Measurements from ENCODE around the gene C11orf68.

Gene C11orf68

DNA sequence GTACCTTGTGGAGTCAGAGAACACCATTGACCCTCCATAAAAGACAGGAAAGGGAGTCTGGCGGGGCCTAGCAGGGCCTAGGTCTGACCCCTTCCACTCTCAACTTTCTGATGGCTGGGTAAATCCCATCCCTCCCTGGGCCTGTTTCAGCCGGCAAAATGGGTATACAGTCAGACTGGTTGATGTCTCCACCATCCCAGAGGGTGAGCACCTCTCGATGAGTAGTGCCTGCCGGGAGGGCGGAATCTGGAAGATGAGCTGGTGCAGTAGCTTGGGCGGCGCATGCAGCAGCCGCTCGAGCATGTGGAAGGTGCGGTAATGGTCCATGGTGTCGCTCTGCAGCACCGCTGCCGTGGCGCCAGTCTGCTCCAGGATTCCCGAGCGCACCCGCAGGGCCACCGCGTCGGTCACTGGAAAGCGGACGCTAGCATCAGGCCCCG lies 31.1 kb downstream of the C11orf68 start:
- Histone ChIP-seq H2BK15ac (ENCODE audit: low read length) (peak overlapping the region; percentile 40), H2BK5ac (ENCODE audit: low read length) (peak overlapping the region; percentile 96), H3K23ac (ENCODE audit: low read depth, low read length, poor library complexity) (peak overlapping the region; percentile 99), H4K8ac (ENCODE audit: low read depth, low read length) (no peak overlapping the region), H3K27ac (replicated peaks; ENCODE audit: low read length) (peak overlapping the region; percentile 95), H3K9ac (ENCODE audit: low read depth, low read length, poor library complexity) (peak overlapping the region; percentile 95), H3K79me1 (ENCODE audit: low read depth, low read length) (peaks cover 3% of the 10 kb centered on the region), H2BK12ac (ENCODE audit: low read length) (no peak overlapping the region), H3K18ac (ENCODE audit: low read length) (peak overlapping the region; percentile 97), H3K36me3 (replicated peaks in 1 of 2; ENCODE audit: control insufficient read depth in 2 of 2, insufficient read depth in 2 of 2, low read length in 2 of 2) (peaks cover 28 to 42% of the 10 kb centered on the region in 2 donors), H4K91ac (ENCODE audit: low read depth, low read length, poor library complexity) (no peak overlapping the region), H3K4ac (ENCODE audit: low read length) (peak overlapping the region; percentile 8), H3K27me3 (ENCODE audit: control insufficient read depth in 3 of 3, insufficient read depth in 3 of 3, low read depth in 1 of 3, low read length in 3 of 3) (peaks cover 0 to 15% (median 0%) of the 10 kb centered on the region in 3 experiments), H3K4me2 (ENCODE audit: insufficient read depth, low read length, poor library complexity, severe bottlenecking) (peak overlapping the region; percentile 69), H3K9me3 (replicated peaks in 1 of 2; ENCODE audit: control insufficient read depth in 2 of 2, insufficient read depth in 1 of 2, low read depth in 1 of 2, low read length in 2 of 2) (no peaks in the 10 kb centered on the region), H2AK5ac (ENCODE audit: low read depth, low read length) (peak overlapping the region; percentile 36), H2AFZ (ENCODE audit: low read length) (peak overlapping the region; percentile 94), H2BK120ac (ENCODE audit: low read depth, low read length) (no peak overlapping the region), H3K4me3 (ENCODE audit: low read length in 2 of 2) (peak overlapping the region; percentile 93 to 95), H3K14ac (ENCODE audit: low read length) (no peak overlapping the region), H3K4me1 (ENCODE audit: control insufficient read depth in 2 of 2, insufficient read depth in 1 of 2, low read depth in 1 of 2, low read length in 2 of 2) (peaks cover 21 to 29% of the 10 kb centered on the region in 2 donors)
- no CpG with 5 or more reads among the region's 23 CpGs for WGBS, 2 donors (ENCODE audit: extremely low coverage in 2 of 2, insufficient read length in 2 of 2, insufficient replicate concordance in 1 of 2)
- no peak for DNase-seq (ENCODE audit: low spot score)

DNA sequence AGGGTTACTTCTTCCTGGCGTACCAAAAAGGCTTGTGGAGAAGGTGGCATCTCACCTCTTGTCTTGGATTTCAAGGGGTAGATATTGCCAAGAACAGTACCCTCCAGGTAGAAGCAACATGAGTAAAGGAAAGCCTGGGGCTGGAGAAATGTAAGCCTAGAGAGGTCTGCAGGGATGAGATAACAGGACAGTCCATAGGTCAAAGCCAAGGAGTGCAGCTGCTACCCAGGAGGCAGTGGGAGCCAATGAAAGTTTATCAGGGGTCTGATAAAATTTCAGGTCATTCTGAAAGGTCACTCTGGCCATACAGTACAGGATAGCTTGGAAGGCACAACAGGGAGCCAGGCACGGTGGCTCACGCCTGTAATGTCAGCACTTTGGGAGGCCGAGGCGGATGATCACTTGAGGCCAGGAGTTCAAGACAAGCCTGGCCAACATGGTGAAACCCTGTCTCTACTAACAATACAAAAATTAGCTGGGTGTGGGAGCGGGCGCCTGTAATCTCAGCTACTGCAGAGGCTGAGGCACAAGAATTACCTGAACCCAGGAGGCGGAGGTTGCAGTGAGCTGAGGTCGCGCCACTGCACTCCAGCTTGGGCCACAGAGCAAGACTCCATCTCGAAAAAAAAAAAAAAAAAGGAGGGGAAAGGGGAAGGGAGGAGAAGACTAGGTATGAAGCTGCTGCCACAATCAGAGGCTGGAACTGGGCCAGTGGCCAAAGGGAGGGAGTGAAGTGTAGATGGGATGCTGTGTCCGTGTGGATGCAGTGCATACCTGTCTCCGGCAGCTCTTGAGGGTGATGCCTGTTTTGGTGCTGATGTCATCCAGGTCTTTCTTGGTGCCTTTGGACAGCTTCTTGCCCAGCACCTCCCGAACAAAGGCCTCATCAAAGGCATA lies 31.8 kb downstream of the C11orf68 start:
- Histone ChIP-seq H3K36me3 (replicated peaks in 1 of 2; ENCODE audit: control insufficient read depth in 2 of 2, insufficient read depth in 2 of 2, low read length in 2 of 2) (peaks cover 33 to 49% of the 10 kb centered on the region in 2 donors), H3K4me3 (ENCODE audit: low read length in 2 of 2) (peak overlapping the region; percentile 93 to 95), H2BK12ac (ENCODE audit: low read length) (no peak overlapping the region), H3K27me3 (ENCODE audit: control insufficient read depth in 3 of 3, insufficient read depth in 3 of 3, low read depth in 1 of 3, low read length in 3 of 3) (peaks cover 0 to 15% (median 0%) of the 10 kb centered on the region in 3 experiments), H3K79me1 (ENCODE audit: low read depth, low read length) (peaks cover 3% of the 10 kb centered on the region), H2BK5ac (ENCODE audit: low read length) (no peak overlapping the region), H3K23ac (ENCODE audit: low read depth, low read length, poor library complexity) (no peak overlapping the region), H4K8ac (ENCODE audit: low read depth, low read length) (no peak overlapping the region), H2BK120ac (ENCODE audit: low read depth, low read length) (no peak overlapping the region), H3K4me2 (ENCODE audit: insufficient read depth, low read length, poor library complexity, severe bottlenecking) (peak overlapping the region; percentile 69), H3K27ac (replicated peaks; ENCODE audit: low read length) (peak overlapping the region; percentile 95), H3K9ac (ENCODE audit: low read depth, low read length, poor library complexity) (peak overlapping the region; percentile 95), H2AK5ac (ENCODE audit: low read depth, low read length) (no peak overlapping the region), H2BK15ac (ENCODE audit: low read length) (no peak overlapping the region), H3K4me1 (ENCODE audit: control insufficient read depth in 2 of 2, insufficient read depth in 1 of 2, low read depth in 1 of 2, low read length in 2 of 2) (peaks cover 20 to 23% of the 10 kb centered on the region in 2 donors), H3K9me3 (replicated peaks in 1 of 2; ENCODE audit: control insufficient read depth in 2 of 2, insufficient read depth in 1 of 2, low read depth in 1 of 2, low read length in 2 of 2) (no peaks in the 10 kb centered on the region), H3K18ac (ENCODE audit: low read length) (no peak overlapping the region), H2AFZ (ENCODE audit: low read length) (no peak overlapping the region), H3K14ac (ENCODE audit: low read length) (no peak overlapping the region), H4K91ac (ENCODE audit: low read depth, low read length, poor library complexity) (no peak overlapping the region), H3K4ac (ENCODE audit: low read length) (no peak overlapping the region)
- DNase-seq (ENCODE audit: low spot score): no peak
- no CpG with 5 or more reads among the region's 14 CpGs for WGBS, 2 donors (ENCODE audit: extremely low coverage in 2 of 2, insufficient read length in 2 of 2, insufficient replicate concordance in 1 of 2)

- Histone ChIP-seq H4K91ac (ENCODE audit: low read depth, low read length, poor library complexity) (no peak overlapping the region), H2BK120ac (ENCODE audit: low read depth, low read length) (no peak overlapping the region), H2AFZ (ENCODE audit: low read length) (no peak overlapping the region), H2BK5ac (ENCODE audit: low read length) (no peak overlapping the region), H2AK5ac (ENCODE audit: low read depth, low read length) (no peak overlapping the region), H3K18ac (ENCODE audit: low read length) (no peak overlapping the region), H3K9ac (ENCODE audit: low read depth, low read length, poor library complexity) (no peak overlapping the region), H3K36me3 (replicated peaks in 1 of 2; ENCODE audit: control insufficient read depth in 2 of 2, insufficient read depth in 2 of 2, low read length in 2 of 2) (peaks cover 33 to 53% of the 10 kb centered on the region in 2 donors), H3K14ac (ENCODE audit: low read length) (no peak overlapping the region), H3K27ac (replicated peaks; ENCODE audit: low read length) (no peak overlapping the region), H2BK12ac (ENCODE audit: low read length) (no peak overlapping the region), H3K4me3 (ENCODE audit: low read length in 2 of 2) (no peak overlapping the region), H3K4me2 (ENCODE audit: insufficient read depth, low read length, poor library complexity, severe bottlenecking) (no peak overlapping the region), H4K8ac (ENCODE audit: low read depth, low read length) (no peak overlapping the region), H3K4me1 (ENCODE audit: control insufficient read depth in 2 of 2, insufficient read depth in 1 of 2, low read depth in 1 of 2, low read length in 2 of 2) (peaks cover 13 to 17% of the 10 kb centered on the region in 2 donors), H3K23ac (ENCODE audit: low read depth, low read length, poor library complexity) (no peak overlapping the region), H3K9me3 (replicated peaks in 1 of 2; ENCODE audit: control insufficient read depth in 2 of 2, insufficient read depth in 1 of 2, low read depth in 1 of 2, low read length in 2 of 2) (no peaks in the 10 kb centered on the region), H3K4ac (ENCODE audit: low read length) (no peak overlapping the region), H3K27me3 (ENCODE audit: control insufficient read depth in 3 of 3, insufficient read depth in 3 of 3, low read depth in 1 of 3, low read length in 3 of 3) (peaks cover 0 to 13% (median 0%) of the 10 kb centered on the region in 3 experiments), H3K79me1 (ENCODE audit: low read depth, low read length) (peaks cover 3% of the 10 kb centered on the region), H2BK15ac (ENCODE audit: low read length) (no peak overlapping the region)
- no CpG with 5 or more reads among the region's 12 CpGs for WGBS, 2 donors (ENCODE audit: extremely low coverage in 2 of 2, insufficient read length in 2 of 2, insufficient replicate concordance in 1 of 2)
- DNase-seq (ENCODE audit: low spot score): no peak
Observed at GRCh38 chr11:65885808-65886536, 32.9 kb downstream of the C11orf68 start.

DNA sequence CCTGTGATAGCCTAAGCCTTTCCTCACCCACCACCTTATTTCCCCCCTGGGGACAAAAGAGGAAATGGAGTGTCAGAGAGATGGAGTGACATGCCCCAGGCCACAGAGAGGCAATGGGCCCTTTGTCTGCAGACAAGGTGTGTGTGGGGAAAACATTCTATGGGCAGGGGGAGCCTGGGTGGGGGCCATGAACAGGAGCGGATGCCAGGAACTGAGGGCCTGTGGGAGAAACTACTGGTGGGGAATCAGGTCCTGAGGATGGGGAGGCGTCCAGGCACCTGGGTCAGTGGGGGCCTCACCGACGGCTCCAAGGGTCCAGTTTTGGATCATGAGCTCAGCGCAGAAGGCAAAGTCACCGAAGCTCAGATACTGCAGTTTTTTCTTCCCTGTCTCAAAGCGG lies 33.6 kb downstream of the C11orf68 start:
- H2AK5ac ChIP-seq (ENCODE audit: low read depth, low read length): no peak overlapping the region
- no peak overlapping the region for H3K9ac ChIP-seq (ENCODE audit: low read depth, low read length, poor library complexity)
- H4K91ac ChIP-seq (ENCODE audit: low read depth, low read length, poor library complexity): no peak overlapping the region
- peaks cover 3% of the 10 kb centered on the region for H3K79me1 ChIP-seq (ENCODE audit: low read depth, low read length)
- no peaks in the 10 kb centered on the region for H3K9me3 ChIP-seq (replicated peaks in 1 of 2; ENCODE audit: control insufficient read depth in 2 of 2, insufficient read depth in 1 of 2, low read depth in 1 of 2, low read length in 2 of 2)
- no peak overlapping the region for H2BK12ac ChIP-seq (ENCODE audit: low read length)
- peaks cover 13 to 17% of the 10 kb centered on the region in 2 donors for H3K4me1 ChIP-seq (ENCODE audit: control insufficient read depth in 2 of 2, insufficient read depth in 1 of 2, low read depth in 1 of 2, low read length in 2 of 2)
- no CpG with 5 or more reads among the region's 7 CpGs for WGBS, 2 donors (ENCODE audit: extremely low coverage in 2 of 2, insufficient read length in 2 of 2, insufficient replicate concordance in 1 of 2)
- H3K36me3 ChIP-seq (replicated peaks in 1 of 2; ENCODE audit: control insufficient read depth in 2 of 2, insufficient read depth in 2 of 2, low read length in 2 of 2): peaks cover 33 to 53% of the 10 kb centered on the region in 2 donors
- no peak overlapping the region for H3K4ac ChIP-seq (ENCODE audit: low read length)
- no peak overlapping the region for H2BK5ac ChIP-seq (ENCODE audit: low read length)
- no peak overlapping the region for H3K27ac ChIP-seq (replicated peaks; ENCODE audit: low read length)
- H2BK15ac ChIP-seq (ENCODE audit: low read length): no peak overlapping the region
- no peak overlapping the region for H3K4me2 ChIP-seq (ENCODE audit: insufficient read depth, low read length, poor library complexity, severe bottlenecking)
- peaks cover 0 to 13% (median 0%) of the 10 kb centered on the region in 3 experiments for H3K27me3 ChIP-seq (ENCODE audit: control insufficient read depth in 3 of 3, insufficient read depth in 3 of 3, low read depth in 1 of 3, low read length in 3 of 3)
- H2AFZ ChIP-seq (ENCODE audit: low read length): no peak overlapping the region
- H3K14ac ChIP-seq (ENCODE audit: low read length): no peak overlapping the region
- H3K18ac ChIP-seq (ENCODE audit: low read length): no peak overlapping the region
- H3K23ac ChIP-seq (ENCODE audit: low read depth, low read length, poor library complexity): no peak overlapping the region
- H4K8ac ChIP-seq (ENCODE audit: low read depth, low read length): no peak overlapping the region
- H3K4me3 ChIP-seq (ENCODE audit: low read length in 2 of 2): no peak overlapping the region
- DNase-seq (ENCODE audit: low spot score): no peak
- H2BK120ac ChIP-seq (ENCODE audit: low read depth, low read length): no peak overlapping the region
